Hepatocyte (in vitro differentiated cells): ENCODE results near the gene ARHGEF38.

Experiments used
- EZH2 ChIP-seq: fragments of 200-600 bp; sonication (generic); IDR thresholded peaks from 2 replicates; pipeline ENCODE4 v1.6.1; 2016; ENCODE audit warnings: antibody characterized with exemption, mild to moderate bottlenecking, borderline replicate concordance
- TF ChIP-seq, protein P1 (sequence below): fragments of 200-600 bp; sonication (generic); IDR thresholded peaks from 2 replicates; pipeline ENCODE4 v1.5.1; 2016; ENCODE audit warnings: antibody characterized with exemption, mild to moderate bottlenecking; ENCODE audit not compliant: poor library complexity

GRCh38 chr4:105556206-105556605 lies 3.8 kb downstream of the ARHGEF38 start:
- TF ChIP-seq EZH2: no peak
- TF ChIP-seq, protein P1, sequence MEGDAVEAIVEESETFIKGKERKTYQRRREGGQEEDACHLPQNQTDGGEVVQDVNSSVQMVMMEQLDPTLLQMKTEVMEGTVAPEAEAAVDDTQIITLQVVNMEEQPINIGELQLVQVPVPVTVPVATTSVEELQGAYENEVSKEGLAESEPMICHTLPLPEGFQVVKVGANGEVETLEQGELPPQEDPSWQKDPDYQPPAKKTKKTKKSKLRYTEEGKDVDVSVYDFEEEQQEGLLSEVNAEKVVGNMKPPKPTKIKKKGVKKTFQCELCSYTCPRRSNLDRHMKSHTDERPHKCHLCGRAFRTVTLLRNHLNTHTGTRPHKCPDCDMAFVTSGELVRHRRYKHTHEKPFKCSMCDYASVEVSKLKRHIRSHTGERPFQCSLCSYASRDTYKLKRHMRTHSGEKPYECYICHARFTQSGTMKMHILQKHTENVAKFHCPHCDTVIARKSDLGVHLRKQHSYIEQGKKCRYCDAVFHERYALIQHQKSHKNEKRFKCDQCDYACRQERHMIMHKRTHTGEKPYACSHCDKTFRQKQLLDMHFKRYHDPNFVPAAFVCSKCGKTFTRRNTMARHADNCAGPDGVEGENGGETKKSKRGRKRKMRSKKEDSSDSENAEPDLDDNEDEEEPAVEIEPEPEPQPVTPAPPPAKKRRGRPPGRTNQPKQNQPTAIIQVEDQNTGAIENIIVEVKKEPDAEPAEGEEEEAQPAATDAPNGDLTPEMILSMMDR: no peak
